ENCODE data around the gene ATP8B3.

Gene ATP8B3

GRCh38 chr19:1848399-1849131 lies 36.5 kb upstream of the ATP8B3 start, which contains the start of gene REXO1:
TSS of gene REXO1 (minus strand) at chr19:1848483. CDS start at chr19:1848358, 125 bp downstream.
- Histone ChIP-seq H3K9me3 (ENCODE audit: low read length) (no peaks in the 10 kb centered on the region), H3K4me3 (ENCODE audit: low read depth in 1 of 2, low read length in 2 of 2) (peak within 1 kb of the TSS; percentile 92 to 96), H3K9ac (ENCODE audit: low read length) (peak within 1 kb of the TSS; percentile 65), H3K36me3 (ENCODE audit: insufficient read depth, low read length) (no peaks in the 10 kb centered on the region), H3K4me1 (ENCODE audit: insufficient read depth, low read length) (peaks cover 33% of the 10 kb centered on the region), H3K27me3 (ENCODE audit: control insufficient read depth in 1 of 2, insufficient read depth in 2 of 2, low read length in 2 of 2) (peaks cover 0 to 21% of the 10 kb centered on the region in 2 donors), H3K27ac (ENCODE audit: low read depth, low read length) (peak within 1 kb of the TSS; percentile 96)

DNA sequence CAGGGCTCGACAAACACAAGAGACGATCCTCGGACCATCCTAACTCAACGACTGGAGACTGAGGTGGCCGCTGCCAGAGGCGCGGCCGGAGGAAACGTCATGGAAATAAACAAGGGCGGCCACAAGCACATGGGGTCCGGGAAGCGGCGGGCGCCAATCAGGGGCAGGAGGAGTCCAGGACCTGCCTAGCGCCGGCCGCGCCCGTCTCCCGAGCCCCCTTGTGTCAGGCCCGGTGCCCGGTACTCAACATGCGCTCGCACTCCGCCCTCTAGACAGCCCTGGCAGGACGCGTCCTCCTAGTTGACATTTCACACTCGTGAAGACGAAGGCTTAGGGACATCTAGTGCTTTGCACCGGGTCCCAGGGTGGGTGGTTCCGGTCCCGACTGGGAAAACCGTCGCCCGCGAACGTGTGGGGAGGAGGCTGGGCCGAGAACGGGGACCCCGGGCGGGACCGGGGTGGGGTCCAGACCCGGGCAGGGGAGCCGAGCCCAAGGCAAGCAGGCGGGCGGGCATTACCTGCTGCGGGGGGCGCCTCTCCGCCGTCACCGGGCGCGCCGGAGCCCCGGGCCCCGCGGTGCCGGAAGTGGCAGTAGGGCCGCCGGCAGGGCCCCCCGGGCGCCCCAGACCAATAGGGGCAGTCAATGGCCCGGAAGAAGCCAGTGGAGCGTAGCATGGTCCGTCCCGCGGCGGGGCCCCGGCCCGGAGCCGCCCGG lies 35.8 kb upstream of the ATP8B3 start:
- Histone ChIP-seq H3K9ac (ENCODE audit: low read length) (peak overlapping the region; percentile 65), H3K4me1 (ENCODE audit: insufficient read depth, low read length) (peaks cover 31% of the 10 kb centered on the region), H3K4me3 (ENCODE audit: low read depth in 1 of 2, low read length in 2 of 2) (peak overlapping the region; percentile 92 to 96), H3K36me3 (ENCODE audit: insufficient read depth, low read length) (no peaks in the 10 kb centered on the region), H3K27me3 (ENCODE audit: control insufficient read depth in 1 of 2, insufficient read depth in 2 of 2, low read length in 2 of 2) (peaks cover 0 to 14% of the 10 kb centered on the region in 2 donors), H3K9me3 (ENCODE audit: low read length) (no peaks in the 10 kb centered on the region), H3K27ac (ENCODE audit: low read depth, low read length) (peak overlapping the region; percentile 70)

DNA sequence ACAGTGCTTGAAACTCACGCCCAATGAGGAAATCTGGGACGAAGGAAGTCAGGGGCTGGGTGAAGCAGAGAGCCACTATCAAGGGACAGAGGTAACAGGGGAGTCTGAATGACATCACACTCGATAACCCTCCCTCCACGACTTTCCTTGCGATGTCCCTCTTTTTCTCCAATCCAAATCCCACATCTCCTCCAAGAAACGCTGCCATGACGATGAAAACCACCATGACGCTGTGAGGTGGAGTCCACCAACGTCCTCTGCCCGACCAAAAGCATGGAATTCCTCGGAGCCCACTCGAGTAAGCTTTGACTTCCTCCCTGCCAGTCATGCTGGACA lies 35.2 kb upstream of the ATP8B3 start:
- Histone ChIP-seq H3K27ac (ENCODE audit: low read depth, low read length) (peak overlapping the region; percentile 70), H3K9ac (ENCODE audit: low read length) (peak overlapping the region; percentile 65), H3K36me3 (ENCODE audit: insufficient read depth, low read length) (no peaks in the 10 kb centered on the region), H3K27me3 (ENCODE audit: control insufficient read depth in 1 of 2, insufficient read depth in 2 of 2, low read length in 2 of 2) (peaks cover 0 to 12% of the 10 kb centered on the region in 2 donors), H3K4me3 (ENCODE audit: low read depth in 1 of 2, low read length in 2 of 2) (peak overlapping the region; percentile 92 to 96), H3K4me1 (ENCODE audit: insufficient read depth, low read length) (peaks cover 31% of the 10 kb centered on the region), H3K9me3 (ENCODE audit: low read length) (no peaks in the 10 kb centered on the region)

- no peak overlapping the region for H3K27ac ChIP-seq (ENCODE audit: low read depth, low read length)
- no peaks in the 10 kb centered on the region for H3K9me3 ChIP-seq (ENCODE audit: low read length)
- peaks cover 31% of the 10 kb centered on the region for H3K4me1 ChIP-seq (ENCODE audit: insufficient read depth, low read length)
Observed at GRCh38 chr19:1846517-1847204, 34.6 kb upstream of the ATP8B3 start.

DNA sequence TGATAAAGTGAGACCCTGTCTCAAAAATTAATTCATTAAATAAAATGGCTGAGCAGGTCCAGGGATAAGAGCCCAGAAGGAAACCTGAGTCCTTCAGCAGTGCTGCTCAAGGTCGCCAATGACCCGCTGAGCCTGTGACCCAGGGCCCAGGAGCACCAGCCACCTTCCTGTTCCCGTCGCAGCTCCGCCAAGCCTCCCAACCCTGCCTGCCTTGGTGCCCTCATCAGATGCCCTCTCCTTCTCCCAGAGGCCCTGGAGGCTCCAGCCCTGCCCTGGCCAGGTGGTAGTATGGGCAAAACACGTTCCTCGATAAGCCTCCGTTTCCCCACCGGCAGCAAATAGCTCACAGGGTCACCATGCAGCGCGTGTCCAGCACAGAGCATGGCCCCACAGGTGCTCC lies 33.6 kb upstream of the ATP8B3 start:
- H3K36me3 ChIP-seq (ENCODE audit: insufficient read depth, low read length) = no peaks in the 10 kb centered on the region
- H3K4me1 ChIP-seq (ENCODE audit: insufficient read depth, low read length) = peaks cover 31% of the 10 kb centered on the region
- H3K9me3 ChIP-seq (ENCODE audit: low read length) = no peaks in the 10 kb centered on the region
- no peak overlapping the region for H3K9ac ChIP-seq (ENCODE audit: low read length)
- no peak overlapping the region for H3K27ac ChIP-seq (ENCODE audit: low read depth, low read length)
- H3K27me3 ChIP-seq (ENCODE audit: control insufficient read depth in 1 of 2, insufficient read depth in 2 of 2, low read length in 2 of 2) = no peaks in the 10 kb centered on the region
- H3K4me3 ChIP-seq (ENCODE audit: low read depth in 1 of 2, low read length in 2 of 2) = no peak overlapping the region

More at GRCh38 chr19:1846517-1847204, 34.6 kb upstream of the ATP8B3 start:
- H3K36me3 ChIP-seq (ENCODE audit: insufficient read depth, low read length) = no peaks in the 10 kb centered on the region
- peaks cover 0 to 8% of the 10 kb centered on the region in 2 donors for H3K27me3 ChIP-seq (ENCODE audit: control insufficient read depth in 1 of 2, insufficient read depth in 2 of 2, low read length in 2 of 2)
- H3K9ac ChIP-seq (ENCODE audit: low read length) = no peak overlapping the region
- H3K4me3 ChIP-seq (ENCODE audit: low read depth in 1 of 2, low read length in 2 of 2) = peak overlapping the region; percentile 92 to 96

GRCh38 chr19:1845125-1845515 lies 33.0 kb upstream of the ATP8B3 start:
- Histone ChIP-seq H3K4me1 (ENCODE audit: insufficient read depth, low read length) (peaks cover 31% of the 10 kb centered on the region), H3K9me3 (ENCODE audit: low read length) (no peaks in the 10 kb centered on the region), H3K9ac (ENCODE audit: low read length) (no peak overlapping the region), H3K36me3 (ENCODE audit: insufficient read depth, low read length) (no peaks in the 10 kb centered on the region), H3K27me3 (ENCODE audit: control insufficient read depth in 1 of 2, insufficient read depth in 2 of 2, low read length in 2 of 2) (no peaks in the 10 kb centered on the region), H3K4me3 (ENCODE audit: low read depth in 1 of 2, low read length in 2 of 2) (no peak overlapping the region), H3K27ac (ENCODE audit: low read depth, low read length) (no peak overlapping the region)

- H3K36me3 ChIP-seq (ENCODE audit: insufficient read depth, low read length) = no peaks in the 10 kb centered on the region
- no peak overlapping the region for H3K9ac ChIP-seq (ENCODE audit: low read length)
Observed at GRCh38 chr19:1844513-1845124, 32.5 kb upstream of the ATP8B3 start.

GRCh38 chr19:1843646-1844394 lies 31.7 kb upstream of the ATP8B3 start:
- no peaks in the 10 kb centered on the region for H3K27me3 ChIP-seq (ENCODE audit: control insufficient read depth in 1 of 2, insufficient read depth in 2 of 2, low read length in 2 of 2)
- H3K36me3 ChIP-seq (ENCODE audit: insufficient read depth, low read length) = no peaks in the 10 kb centered on the region
- H3K9me3 ChIP-seq (ENCODE audit: low read length) = no peaks in the 10 kb centered on the region
- no peak overlapping the region for H3K27ac ChIP-seq (ENCODE audit: low read depth, low read length)
- peaks cover 31% of the 10 kb centered on the region for H3K4me1 ChIP-seq (ENCODE audit: insufficient read depth, low read length)
- H3K4me3 ChIP-seq (ENCODE audit: low read depth in 1 of 2, low read length in 2 of 2) = no peak overlapping the region
- H3K9ac ChIP-seq (ENCODE audit: low read length) = no peak overlapping the region

More at GRCh38 chr19:1844513-1845124, 32.5 kb upstream of the ATP8B3 start:
- no peak overlapping the region for H3K27ac ChIP-seq (ENCODE audit: low read depth, low read length)
- no peak overlapping the region for H3K4me3 ChIP-seq (ENCODE audit: low read depth in 1 of 2, low read length in 2 of 2)
- no peaks in the 10 kb centered on the region for H3K27me3 ChIP-seq (ENCODE audit: control insufficient read depth in 1 of 2, insufficient read depth in 2 of 2, low read length in 2 of 2)
- H3K4me1 ChIP-seq (ENCODE audit: insufficient read depth, low read length) = peaks cover 31% of the 10 kb centered on the region
- H3K9me3 ChIP-seq (ENCODE audit: low read length) = no peaks in the 10 kb centered on the region

GRCh38 chr19:1843116-1843515 lies 31.0 kb upstream of the ATP8B3 start:
- Histone ChIP-seq H3K27ac (ENCODE audit: low read depth, low read length) (no peak overlapping the region), H3K9ac (ENCODE audit: low read length) (no peak overlapping the region), H3K27me3 (ENCODE audit: control insufficient read depth in 1 of 2, insufficient read depth in 2 of 2, low read length in 2 of 2) (no peaks in the 10 kb centered on the region), H3K36me3 (ENCODE audit: insufficient read depth, low read length) (no peaks in the 10 kb centered on the region), H3K4me3 (ENCODE audit: low read depth in 1 of 2, low read length in 2 of 2) (no peak overlapping the region), H3K9me3 (ENCODE audit: low read length) (no peaks in the 10 kb centered on the region), H3K4me1 (ENCODE audit: insufficient read depth, low read length) (peaks cover 31% of the 10 kb centered on the region)

GRCh38 chr19:1841209-1841924 lies 29.3 kb upstream of the ATP8B3 start:
- Histone ChIP-seq H3K9ac (ENCODE audit: low read length) (no peak overlapping the region), H3K4me1 (ENCODE audit: insufficient read depth, low read length) (peaks cover 18% of the 10 kb centered on the region), H3K9me3 (ENCODE audit: low read length) (no peaks in the 10 kb centered on the region), H3K36me3 (ENCODE audit: insufficient read depth, low read length) (no peaks in the 10 kb centered on the region), H3K27ac (ENCODE audit: low read depth, low read length) (no peak overlapping the region), H3K27me3 (ENCODE audit: control insufficient read depth in 1 of 2, insufficient read depth in 2 of 2, low read length in 2 of 2) (no peaks in the 10 kb centered on the region), H3K4me3 (ENCODE audit: low read depth in 1 of 2, low read length in 2 of 2) (no peak overlapping the region)
